HepG2 (cell line): ENCODE results near the gene SRC. TPM values are rescaled to one million over a fixed set of nuclear protein-coding genes. Genes with fewer than 3 reads are reported as not detected.

Source experiments
- HMG20A ChIP-seq: IDR thresholded peaks from 2 replicates; pipeline ENCODE4 v1.6.1; 2016; ENCODE audit warnings: borderline replicate concordance
- HNRNPUL1 ChIP-seq: fragments of 200-400 bp; formaldehyde crosslinking; IDR thresholded peaks from 2 replicates; pipeline ENCODE4 v1.6.1; 2017; ENCODE audit warnings: low read depth, mild to moderate bottlenecking, low read length, moderate library complexity
- IRF2 ChIP-seq: IDR thresholded peaks from 2 replicates; pipeline ENCODE4 v1.6.1; 2018; ENCODE audit warnings: missing genetic modification reagents, missing compliant biosample characterization
- KDM3A ChIP-seq: IDR thresholded peaks from 2 replicates; pipeline ENCODE4 v1.6.1; 2018; ENCODE audit warnings: low read depth, missing compliant biosample characterization
- NCOA2 ChIP-seq: sonication (generic); formaldehyde crosslinking; IDR thresholded peaks from 2 replicates; pipeline ENCODE4 v1.8.0; 2022; ENCODE audit warnings: inconsistent platforms
- NFE2L1 ChIP-seq: sonication (generic); formaldehyde crosslinking; IDR thresholded peaks from 2 replicates; pipeline ENCODE4 v1.4.0; 2020; ENCODE audit warnings: missing genetic modification reagents, mild to moderate bottlenecking, borderline replicate concordance
- PHF5A ChIP-seq: IDR thresholded peaks from one replicate; pipeline ENCODE4 v1.6.1; 2018; ENCODE audit warnings: low read depth, missing genetic modification reagents; ENCODE audit not compliant: unreplicated experiment
- PITX1 ChIP-seq: sonication (generic); formaldehyde crosslinking; IDR thresholded peaks from 2 replicates; pipeline ENCODE4 v1.5.1; 2020; ENCODE audit warnings: mild to moderate bottlenecking, missing genetic modification reagents
- SSRP1 ChIP-seq: IDR thresholded peaks from 2 replicates; pipeline ENCODE4 v1.6.1; 2016; ENCODE audit warnings: control low read depth
- TCF7L2 ChIP-seq: IDR thresholded peaks from 2 replicates; pipeline ENCODE4 v1.6.1; 2011; ENCODE audit warnings: mild to moderate bottlenecking, low read depth, low read length, moderate library complexity
- ZNF136 ChIP-seq: sonication (generic); formaldehyde crosslinking; IDR thresholded peaks from 2 replicates; pipeline ENCODE4 v1.8.1; 2022; ENCODE audit warnings: low read depth, mild to moderate bottlenecking, moderate library complexity, missing genetic modification reagents
- ZNF24 ChIP-seq: fragments of 450-650 bp; IDR thresholded peaks from 2 replicates; pipeline ENCODE4 v1.6.1; 2017; ENCODE audit warnings: antibody characterized with exemption, mild to moderate bottlenecking
- ZNF33B ChIP-seq: sonication (generic); formaldehyde crosslinking; IDR thresholded peaks from 2 replicates; pipeline ENCODE4 v1.5.1; 2020; ENCODE audit warnings: mild to moderate bottlenecking, missing genetic modification reagents
- ZNF605 ChIP-seq: sonication (generic); formaldehyde crosslinking; IDR thresholded peaks from 2 replicates; pipeline ENCODE4 v1.8.0; 2022; ENCODE audit warnings: mild to moderate bottlenecking, missing genetic modification reagents
- polyA plus RNA-seq, 8 experiments: library from polyadenylated mRNA; depleted of rRNA in 3 of 8; stranded (reverse) in 7 of 8; unstranded in 1 of 8; fragments of >200 nt; fragmentation: Illumina TruSeq in 4 of 8; extraction: Trizol in 4 of 8; gene quantifications; 2 replicates each; pipeline versions ENCODE4 v1.2.1 to v1.2.3, GENCODE V29; 2011 to 2016; ENCODE audit warnings: low read depth in 4 of 8, missing spikeins in 1 of 8, mixed read lengths in 1 of 8; ENCODE audit not compliant: insufficient read depth in 1 of 8
- total RNA-seq, 5 experiments: library from RNA; depleted of rRNA; stranded (reverse); fragments of >200 nt; fragmentation: Illumina TruSeq; extraction: Trizol; gene quantifications; 2 replicates each; pipeline ENCODE4 v1.2.3, GENCODE V29; 2016; ENCODE audit warnings: low read depth in 1 of 5
- TF ChIP-seq, protein P1 (sequence below): IDR thresholded peaks from 2 replicates; pipeline ENCODE4 v1.6.1; 2016; ENCODE audit warnings: missing genetic modification reagents, missing compliant biosample characterization
- TF ChIP-seq, protein P2 (sequence below): sonication (generic); formaldehyde crosslinking; IDR thresholded peaks from 2 replicates; pipeline ENCODE4 v1.4.0; 2020; ENCODE audit warnings: missing genetic modification reagents
- TF ChIP-seq, protein P3 (sequence below): sonication (generic); formaldehyde crosslinking; IDR thresholded peaks from 2 replicates; pipeline ENCODE4 v1.8.1; 2023; ENCODE audit warnings: mild to moderate bottlenecking, missing genetic modification reagents
- TF ChIP-seq, protein P4 (sequence below): sonication (generic); formaldehyde crosslinking; IDR thresholded peaks from 2 replicates; pipeline ENCODE4 v1.4.0; 2020; ENCODE audit warnings: missing genetic modification reagents, borderline replicate concordance
- TF ChIP-seq, protein P5 (sequence below): sonication (generic); formaldehyde crosslinking; IDR thresholded peaks from 2 replicates; pipeline ENCODE4 v1.4.0; 2020; ENCODE audit warnings: missing genetic modification reagents
- TF ChIP-seq, protein P6 (sequence below): sonication (generic); formaldehyde crosslinking; IDR thresholded peaks from 2 replicates; pipeline ENCODE4 v1.5.0; 2020; ENCODE audit warnings: missing genetic modification reagents
- TF ChIP-seq, protein P7 (sequence below): IDR thresholded peaks from 2 replicates; pipeline ENCODE4 v1.6.1; 2016; ENCODE audit warnings: missing compliant biosample characterization, missing genetic modification reagents, borderline replicate concordance

SRC gene
- total and polyA plus RNA-seq, 2 of the 13 experiments (the other 11 are each of a cell fraction or from before 2014, with no cell fraction given), result 54.7 to 192 TPM

DNA sequence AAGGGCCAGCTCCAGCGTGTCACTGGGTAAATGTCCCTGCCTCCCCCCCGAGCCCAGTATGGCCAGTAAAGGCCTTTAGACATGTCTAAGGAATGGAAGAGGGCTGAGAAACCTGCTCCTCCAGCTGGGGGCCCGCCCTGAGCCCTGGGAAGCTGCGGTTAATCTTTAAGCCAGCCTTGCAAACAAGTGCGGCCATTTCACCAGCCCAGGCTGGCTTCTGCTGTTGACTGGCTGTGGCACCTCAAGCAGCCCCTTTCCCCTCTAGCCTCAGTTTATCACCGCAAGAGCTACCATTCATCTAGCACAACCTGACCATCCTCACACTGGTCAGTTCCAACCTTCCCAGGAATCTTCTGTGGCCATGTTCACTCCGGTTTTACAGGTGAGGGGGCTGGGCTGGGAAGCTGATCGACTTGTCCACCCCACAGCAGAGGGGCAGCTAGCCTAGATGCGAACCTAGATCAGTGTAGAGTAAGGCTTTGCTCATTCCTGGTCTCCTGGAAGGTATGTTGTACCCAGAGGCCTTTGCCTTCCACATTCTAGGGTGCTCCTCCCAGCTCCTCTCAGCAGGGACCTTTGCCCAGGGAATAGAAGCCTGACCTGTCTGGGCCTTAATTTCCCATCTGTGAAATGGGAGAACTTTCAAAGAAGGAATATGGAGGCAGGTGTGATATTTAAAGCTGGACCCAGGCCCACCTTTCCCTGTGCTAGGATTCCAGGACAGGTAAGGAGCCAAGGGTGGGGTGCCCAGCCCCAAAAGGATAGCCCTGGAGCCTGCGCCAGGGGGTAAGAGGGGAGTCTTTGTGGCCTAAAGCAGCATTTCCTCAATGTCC is 1.2 kb upstream of the SRC start (continued):
- TF ChIP-seq, protein P1, sequence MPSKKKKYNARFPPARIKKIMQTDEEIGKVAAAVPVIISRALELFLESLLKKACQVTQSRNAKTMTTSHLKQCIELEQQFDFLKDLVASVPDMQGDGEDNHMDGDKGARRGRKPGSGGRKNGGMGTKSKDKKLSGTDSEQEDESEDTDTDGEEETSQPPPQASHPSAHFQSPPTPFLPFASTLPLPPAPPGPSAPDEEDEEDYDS, result peak; percentile 91
- TF ChIP-seq NCOA2 (CRISPR knock-in tag) (peak; percentile 51; the same call in 1 of the 2 replicates), KDM3A (peak; percentile 79; the same call in 1 of the 2 replicates), NFE2L1 (0 out of 2 replicates have a peak, but pooled peaks have one; percentile 36), IRF2 (CRISPR knock-in tag) (no peak; the same call in 1 of the 2 replicates), ZNF605 (CRISPR knock-in tag) (no peak; the same call in 1 of the 2 replicates), ZNF136 (CRISPR knock-in tag) (peak; percentile 78), PHF5A (CRISPR knock-in tag) (peak; percentile 66), HNRNPUL1 (no peak), HMG20A (CRISPR knock-in tag) (no peak; the same call in 1 of the 2 replicates), SSRP1 (peak; percentile 56; the same call in 1 of the 2 replicates), PITX1 (peak; percentile 86), TCF7L2 (no peak), ZNF33B (CRISPR knock-in tag) (peak; percentile 87; the same call in 1 of the 2 replicates), ZNF24 (no peak)
- TF ChIP-seq, protein P2, sequence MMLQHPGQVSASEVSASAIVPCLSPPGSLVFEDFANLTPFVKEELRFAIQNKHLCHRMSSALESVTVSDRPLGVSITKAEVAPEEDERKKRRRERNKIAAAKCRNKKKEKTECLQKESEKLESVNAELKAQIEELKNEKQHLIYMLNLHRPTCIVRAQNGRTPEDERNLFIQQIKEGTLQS (CRISPR knock-in tag), result peak; percentile 10; the same call in 1 of the 2 replicates
- TF ChIP-seq, protein P3, sequence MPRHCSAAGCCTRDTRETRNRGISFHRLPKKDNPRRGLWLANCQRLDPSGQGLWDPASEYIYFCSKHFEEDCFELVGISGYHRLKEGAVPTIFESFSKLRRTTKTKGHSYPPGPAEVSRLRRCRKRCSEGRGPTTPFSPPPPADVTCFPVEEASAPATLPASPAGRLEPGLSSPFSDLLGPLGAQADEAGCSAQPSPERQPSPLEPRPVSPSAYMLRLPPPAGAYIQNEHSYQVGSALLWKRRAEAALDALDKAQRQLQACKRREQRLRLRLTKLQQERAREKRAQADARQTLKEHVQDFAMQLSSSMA (CRISPR knock-in tag), result 0 out of 2 replicates have a peak, but pooled peaks have one; percentile 25
- TF ChIP-seq, protein P4, sequence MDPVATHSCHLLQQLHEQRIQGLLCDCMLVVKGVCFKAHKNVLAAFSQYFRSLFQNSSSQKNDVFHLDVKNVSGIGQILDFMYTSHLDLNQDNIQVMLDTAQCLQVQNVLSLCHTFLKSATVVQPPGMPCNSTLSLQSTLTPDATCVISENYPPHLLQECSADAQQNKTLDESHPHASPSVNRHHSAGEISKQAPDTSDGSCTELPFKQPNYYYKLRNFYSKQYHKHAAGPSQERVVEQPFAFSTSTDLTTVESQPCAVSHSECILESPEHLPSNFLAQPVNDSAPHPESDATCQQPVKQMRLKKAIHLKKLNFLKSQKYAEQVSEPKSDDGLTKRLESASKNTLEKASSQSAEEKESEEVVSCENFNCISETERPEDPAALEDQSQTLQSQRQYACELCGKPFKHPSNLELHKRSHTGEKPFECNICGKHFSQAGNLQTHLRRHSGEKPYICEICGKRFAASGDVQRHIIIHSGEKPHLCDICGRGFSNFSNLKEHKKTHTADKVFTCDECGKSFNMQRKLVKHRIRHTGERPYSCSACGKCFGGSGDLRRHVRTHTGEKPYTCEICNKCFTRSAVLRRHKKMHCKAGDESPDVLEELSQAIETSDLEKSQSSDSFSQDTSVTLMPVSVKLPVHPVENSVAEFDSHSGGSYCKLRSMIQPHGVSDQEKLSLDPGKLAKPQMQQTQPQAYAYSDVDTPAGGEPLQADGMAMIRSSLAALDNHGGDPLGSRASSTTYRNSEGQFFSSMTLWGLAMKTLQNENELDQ, result no peak; the same call in 1 of the 2 replicates
- TF ChIP-seq, protein P5, sequence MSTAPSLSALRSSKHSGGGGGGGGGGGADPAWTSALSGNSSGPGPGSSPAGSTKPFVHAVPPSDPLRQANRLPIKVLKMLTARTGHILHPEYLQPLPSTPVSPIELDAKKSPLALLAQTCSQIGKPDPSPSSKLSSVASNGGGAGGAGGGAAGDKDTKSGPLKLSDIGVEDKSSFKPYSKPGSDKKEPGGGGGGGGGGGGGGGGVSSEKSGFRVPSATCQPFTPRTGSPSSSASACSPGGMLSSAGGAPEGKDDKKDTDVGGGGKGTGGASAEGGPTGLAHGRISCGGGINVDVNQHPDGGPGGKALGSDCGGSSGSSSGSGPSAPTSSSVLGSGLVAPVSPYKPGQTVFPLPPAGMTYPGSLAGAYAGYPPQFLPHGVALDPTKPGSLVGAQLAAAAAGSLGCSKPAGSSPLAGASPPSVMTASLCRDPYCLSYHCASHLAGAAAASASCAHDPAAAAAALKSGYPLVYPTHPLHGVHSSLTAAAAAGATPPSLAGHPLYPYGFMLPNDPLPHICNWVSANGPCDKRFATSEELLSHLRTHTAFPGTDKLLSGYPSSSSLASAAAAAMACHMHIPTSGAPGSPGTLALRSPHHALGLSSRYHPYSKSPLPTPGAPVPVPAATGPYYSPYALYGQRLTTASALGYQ (CRISPR knock-in tag), result no peak
- TF ChIP-seq, protein P6, sequence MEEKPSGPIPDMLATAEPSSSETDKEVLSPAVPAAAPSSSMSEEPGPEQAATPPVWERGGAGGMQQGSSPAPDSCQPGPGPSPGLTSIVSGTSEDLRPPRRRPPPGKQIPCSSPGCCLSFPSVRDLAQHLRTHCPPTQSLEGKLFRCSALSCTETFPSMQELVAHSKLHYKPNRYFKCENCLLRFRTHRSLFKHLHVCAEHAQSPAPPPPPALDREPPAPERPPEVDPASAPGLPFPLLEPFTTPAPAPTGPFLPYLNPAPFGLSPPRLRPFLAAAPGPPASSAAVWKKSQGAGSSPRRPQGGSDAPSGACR (CRISPR knock-in tag), result no peak; the same call in 1 of the 2 replicates
- TF ChIP-seq, protein P7, sequence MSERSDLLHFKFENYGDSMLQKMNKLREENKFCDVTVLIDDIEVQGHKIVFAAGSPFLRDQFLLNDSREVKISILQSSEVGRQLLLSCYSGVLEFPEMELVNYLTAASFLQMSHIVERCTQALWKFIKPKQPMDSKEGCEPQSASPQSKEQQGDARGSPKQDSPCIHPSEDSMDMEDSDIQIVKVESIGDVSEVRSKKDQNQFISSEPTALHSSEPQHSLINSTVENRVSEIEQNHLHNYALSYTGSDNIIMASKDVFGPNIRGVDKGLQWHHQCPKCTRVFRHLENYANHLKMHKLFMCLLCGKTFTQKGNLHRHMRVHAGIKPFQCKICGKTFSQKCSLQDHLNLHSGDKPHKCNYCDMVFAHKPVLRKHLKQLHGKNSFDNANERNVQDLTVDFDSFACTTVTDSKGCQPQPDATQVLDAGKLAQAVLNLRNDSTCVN (CRISPR knock-in tag), result no peak; the same call in 1 of the 2 replicates
